HCT116 (cell line): Measurements from ENCODE around the gene PHF21B. TPM values are rescaled to one million over a fixed set of nuclear protein-coding genes. Genes with fewer than 3 reads are reported as not detected.

Experiments
- ATAC-seq: fragments of 200-7000 bp; cut with Tn5 transposase; 2 replicates; pipeline ENCODE4 v1.9.1; 2020; ENCODE audit warnings: mild to moderate bottlenecking, moderate library complexity
- BruUV-seq: library from RNA; stranded (reverse); fragments of 400-500 nt; replicated peaks from 2 replicates; lab custom pipeline; 2021; lab: Mats Ljungman, UMichigan
- CTCF ChIA-PET: fragments of 300-600 bp; sonication (Branson Sonifier 250); formaldehyde crosslinking; loops from one replicate; lab custom pipeline; 2021; ENCODE audit warnings: antibody characterized with exemption; lab: Charles Lee
- POLR2A ChIA-PET: fragments of 300-600, 350-600 bp; sonication (Branson Sonifier 250); formaldehyde crosslinking; loops from one replicate; lab custom pipeline; 2021; ENCODE audit warnings: antibody characterized with exemption; lab: Charles Lee
- RAD21 ChIA-PET, 2 experiments: fragments of 300-600 bp; sonication (Branson Sonifier 250); formaldehyde crosslinking; loops; one replicate each; lab custom pipeline; 2023; ENCODE audit warnings: low total read pairs in 2 of 2; ENCODE audit not compliant: uncharacterized antibody in 2 of 2, unreplicated experiment in 2 of 2, low non-redundant PET in 1 of 2; lab: Charles Lee
- DNase-seq: peaks from one replicate; pipeline ENCODE4 v3.0.0-alpha.2; 2010; ENCODE audit warnings: low read depth, low spot score
- H2AFZ ChIP-seq: fragments of 200-600 bp; shearing (Covaris generic), sonication (generic); 2 replicates; pipeline ENCODE4 v1.6.1; 2017; ENCODE audit warnings: low read depth, mixed run types, mixed read lengths, antibody characterized with exemption, low read length; ENCODE audit not compliant: poor library complexity, severe bottlenecking
- H3K27ac ChIP-seq: 2 replicates; pipeline ENCODE4 v1.5.1; 2012; ENCODE audit warnings: low read depth, low read length
- H3K27me3 ChIP-seq: fragments of 200-600 bp; sonication (generic); 2 replicates; pipeline ENCODE4 v1.6.1; 2016; ENCODE audit warnings: mixed run types, low read length, mixed read lengths; ENCODE audit not compliant: insufficient read depth
- H3K36me3 ChIP-seq, 2 experiments: fragments of 200-500 bp in 1 of 2; fragments of 200-600 bp in 1 of 2; sonication (Bioruptor generic) in 1 of 2; sonication (generic) in 1 of 2; 2 replicates each; pipeline versions ENCODE4 v1.5.1 to v1.6.1; 2014 to 2016; ENCODE audit warnings: low read length in 2 of 2, inconsistent platforms in 1 of 2, mixed read lengths in 1 of 2, mixed run types in 1 of 2; ENCODE audit not compliant: insufficient read depth in 2 of 2, control insufficient read depth in 1 of 2
- H3K4me1 ChIP-seq, 2 experiments: fragments of 200-600 bp in 1 of 2; sonication (generic) in 1 of 2; 2 replicates each; pipeline versions ENCODE4 v1.5.1 to v1.6.1; 2012 to 2017; ENCODE audit warnings: low read length in 2 of 2, inconsistent platforms in 1 of 2, mild to moderate bottlenecking in 1 of 2, mixed read lengths in 1 of 2, mixed run types in 1 of 2, moderate library complexity in 1 of 2; ENCODE audit not compliant: insufficient read depth in 2 of 2, control insufficient read depth in 1 of 2
- H3K4me2 ChIP-seq: fragments of 200-600 bp; sonication (generic); 2 replicates; pipeline ENCODE4 v1.6.1; 2017; ENCODE audit warnings: mixed run types, low read length, mixed read lengths
- H3K4me3 ChIP-seq, 2 experiments: fragments of 200-600 bp in 1 of 2; sonication (generic) in 1 of 2; replicated peaks in 1 of 2; 2 replicates each; pipeline ENCODE4 v1.5.1; 2011 to 2016; ENCODE audit warnings: low read length in 2 of 2, control low read depth in 1 of 2, low read depth in 1 of 2, mild to moderate bottlenecking in 1 of 2, mixed read lengths in 1 of 2, mixed run types in 1 of 2
- H3K79me2 ChIP-seq: fragments of 200-600 bp; sonication (generic); 2 replicates; pipeline ENCODE4 v1.6.1; 2017; ENCODE audit warnings: mild to moderate bottlenecking, mixed run types, low read length, moderate library complexity, mixed read lengths; ENCODE audit not compliant: insufficient read depth
- H3K9ac ChIP-seq: fragments of 200-600 bp; sonication (generic); 2 replicates; pipeline ENCODE4 v1.6.1; 2016; ENCODE audit warnings: low read length, mixed read lengths
- H3K9me2 ChIP-seq: fragments of 200-600 bp; sonication (generic), shearing (Covaris generic); 2 replicates; pipeline ENCODE4 v1.6.1; 2017; ENCODE audit warnings: mixed run types, mild to moderate bottlenecking, moderate library complexity; ENCODE audit not compliant: insufficient read depth
- H3K9me3 ChIP-seq, 2 experiments: fragments of 200-500 bp in 1 of 2; fragments of 200-600 bp in 1 of 2; sonication (Bioruptor generic) in 1 of 2; sonication (generic) in 1 of 2; 2 replicates each; pipeline ENCODE4 v1.6.1; 2014 to 2017; ENCODE audit warnings: low read length in 2 of 2, mixed read lengths in 2 of 2, inconsistent platforms in 1 of 2, low read depth in 1 of 2, mild to moderate bottlenecking in 1 of 2, mixed run types in 1 of 2, moderate library complexity in 1 of 2; ENCODE audit not compliant: control insufficient read depth in 1 of 2, insufficient read depth in 1 of 2
- H4K20me1 ChIP-seq: fragments of 200-600 bp; sonication (generic), shearing (Covaris generic); 2 replicates; pipeline ENCODE4 v1.6.1; 2017; ENCODE audit warnings: mixed run types, mild to moderate bottlenecking, moderate library complexity; ENCODE audit not compliant: insufficient read depth
- EGR1 ChIP-seq: IDR thresholded peaks from 2 replicates; pipeline ENCODE4 v1.6.1; 2012; ENCODE audit warnings: low read depth
- EZH2 ChIP-seq: fragments of 200-600 bp; sonication (generic); IDR thresholded peaks from 2 replicates; pipeline ENCODE4 v1.6.1; 2017; ENCODE audit warnings: antibody characterized with exemption, mixed run types
- JUND ChIP-seq: IDR thresholded peaks from 2 replicates; pipeline ENCODE4 v1.6.1; 2012
- MAX ChIP-seq: IDR thresholded peaks from 2 replicates; pipeline ENCODE4 v1.6.1; 2012
- POLR2AphosphoS5 ChIP-seq: IDR thresholded peaks from 2 replicates; pipeline ENCODE4 v1.6.1; 2011; ENCODE audit warnings: mild to moderate bottlenecking, low read depth, low read length, moderate library complexity
- RAD21 ChIP-seq: IDR thresholded peaks from 2 replicates; pipeline ENCODE4 v1.6.1; 2012; ENCODE audit warnings: low read depth, mild to moderate bottlenecking
- SIN3A ChIP-seq: IDR thresholded peaks from 2 replicates; pipeline ENCODE4 v1.6.1; 2012; ENCODE audit warnings: low read depth
- SP1 ChIP-seq: IDR thresholded peaks from 2 replicates; pipeline ENCODE4 v1.6.1; 2012; ENCODE audit warnings: low read depth
- TCF7L2 ChIP-seq: IDR thresholded peaks from 2 replicates; pipeline ENCODE4 v1.7.0; 2011; ENCODE audit warnings: borderline replicate concordance, inconsistent platforms; ENCODE audit not compliant: insufficient read depth, insufficient read length; ENCODE audit errors: extremely low read depth
- ZBTB33 ChIP-seq: IDR thresholded peaks from 2 replicates; pipeline ENCODE4 v1.6.1; 2011; ENCODE audit warnings: mild to moderate bottlenecking, low read length, moderate library complexity; ENCODE audit not compliant: insufficient replicate concordance; ENCODE audit errors: extremely low read depth
- intact Hi-C: fragments of 100-400 bp; cut with micrococcal nuclease; formaldehyde crosslinking; loops from 2 replicates; pipeline ENCODE4 v1.10.0; 2022
- total RNA-seq: library from RNA; stranded (reverse); gene quantifications from one replicate; pipeline ENCODE4 v1.2.1, GENCODE V29; 2021; ENCODE audit not compliant: unreplicated experiment

PHF21B gene
- total RNA-seq, 1 experiment from 2014 or later, result not detected

- no peaks in the 10 kb centered on the region for H3K9me3 ChIP-seq
- H3K27me3 ChIP-seq, result peaks cover 17% of the 10 kb centered on the region; the same call in 1 of the 2 replicates
- no peak for DNase-seq
- TF ChIP-seq RAD21, result no peak
- no peak for TF ChIP-seq TCF7L2
- no peak for TF ChIP-seq EZH2
- TF ChIP-seq ZBTB33, result no peak
- no peak for TF ChIP-seq MAX
- no peak for TF ChIP-seq JUND
- no peak for TF ChIP-seq POLR2AphosphoS5
- TF ChIP-seq EGR1, result no peak
- no peak for TF ChIP-seq SIN3A
- no peak for TF ChIP-seq SP1
- H4K20me1 ChIP-seq, result no peaks in the 10 kb centered on the region
- BruUV-seq, result no TSS peak
- H3K4me3 ChIP-seq, result no peak overlapping the region
- H3K9me2 ChIP-seq, result no peaks in the 10 kb centered on the region
- H3K27ac ChIP-seq, result no peak overlapping the region
- no peak overlapping the region for H3K9ac ChIP-seq
- intact Hi-C loops, result no loop called here
- no peaks in the 10 kb centered on the region for H3K79me2 ChIP-seq
- POLR2A ChIA-PET, result no interaction called here
- H3K36me3 ChIP-seq, result no peaks in the 10 kb centered on the region
- RAD21 ChIA-PET, result no interaction called here
- CTCF ChIA-PET, result no interaction called here
- no peak overlapping the region for H3K4me2 ChIP-seq
- ATAC-seq, result no peak
- no peak overlapping the region for H2AFZ ChIP-seq
- no peaks in the 10 kb centered on the region for H3K4me1 ChIP-seq
These were observed 62.0 kb downstream of the PHF21B start for GRCh38 chr22:44947846-44948245.
